ENCODE results near the gene NPSR1.
"Not testable (repeated sequence)": the region's sequence is repeated elsewhere in the genome, so short reads cannot be mapped to it uniquely, and the experiment has no call there.

The NPSR1 gene

GRCh38 chr7:34759477-34760125 lies 101.6 kb downstream of the NPSR1 start:
- DNase-seq, result no peak

- DNase-seq, result no peak
Measured at GRCh38 chr7:34760271-34760670, 102.3 kb downstream of the NPSR1 start.

- no peak for DNase-seq
Measured at GRCh38 chr7:34761206-34761605, 103.2 kb downstream of the NPSR1 start.

- DNase-seq, result no peak
Measured at GRCh38 chr7:34761627-34762026, 103.6 kb downstream of the NPSR1 start.

GRCh38 chr7:34762764-34763163 lies 104.7 kb downstream of the NPSR1 start:
- DNase-seq, result no peak

GRCh38 chr7:34772296-34772938 lies 114.4 kb downstream of the NPSR1 start:
- no peak for DNase-seq

- no peak for DNase-seq
Measured at GRCh38 chr7:34776748-34777358, 118.8 kb downstream of the NPSR1 start.

- DNase-seq, result no peak
Measured at GRCh38 chr7:34780546-34780945, 122.5 kb downstream of the NPSR1 start.

GRCh38 chr7:34787586-34787985 lies 129.6 kb downstream of the NPSR1 start:
- DNase-seq, result no peak

- no peak for DNase-seq
Measured at GRCh38 chr7:34806831-34807230, 148.8 kb downstream of the NPSR1 start.

GRCh38 chr7:34807548-34808340 lies 149.7 kb downstream of the NPSR1 start:
- no peak for DNase-seq

- not testable (repeated sequence) for DNase-seq
Measured at GRCh38 chr7:34814203-34814842, 156.3 kb downstream of the NPSR1 start.

- no peak for DNase-seq
Measured at GRCh38 chr7:34821932-34822558, 164.0 kb downstream of the NPSR1 start.

- peak; percentile 17 for DNase-seq
Measured at GRCh38 chr7:34823650-34824258, 165.7 kb downstream of the NPSR1 start.

GRCh38 chr7:34825221-34825620 lies 167.2 kb downstream of the NPSR1 start:
- no peak for DNase-seq

- no peak for DNase-seq
Measured at GRCh38 chr7:34830390-34830789, 172.4 kb downstream of the NPSR1 start.

GRCh38 chr7:34831436-34831835 lies 173.4 kb downstream of the NPSR1 start:
- no peak for DNase-seq

- DNase-seq, result no peak
Measured at GRCh38 chr7:34832020-34832419, 174.0 kb downstream of the NPSR1 start.

- DNase-seq, result no peak
Measured at GRCh38 chr7:34835901-34836600, 178.0 kb downstream of the NPSR1 start.

GRCh38 chr7:34837316-34837715 lies 179.3 kb downstream of the NPSR1 start:
- no peak for DNase-seq

GRCh38 chr7:34837801-34838201 lies 179.8 kb downstream of the NPSR1 start:
- DNase-seq, result no peak

All from activated CD4-positive, alpha-beta T cell treated with anti-CD3 and anti-CD28 coated beads for 1 hour (primary cell).